GM20000 (cell line): ENCODE data around the gene MS4A18.
"Not testable (repeated sequence)": the region's sequence is repeated elsewhere in the genome, so short reads cannot be mapped to it uniquely, and the experiment has no call there.

Source experiments
- DNase-seq: peaks from one replicate; pipeline ENCODE4 v3.0.0; 2012; ENCODE audit warnings: low spot score
- CTCF ChIP-seq: IDR thresholded peaks from 2 replicates; pipeline ENCODE4 v1.5.1; 2012; ENCODE audit warnings: mild to moderate bottlenecking, control low read depth; ENCODE audit errors: extremely low read depth, missing control alignments

The MS4A18 gene

GRCh38 chr11:60724420-60724819, at the start of gene MS4A18:
Gene MS4A18 (plus strand): TSS chr11:60724720.
- no peak for DNase-seq
- no peak for TF ChIP-seq CTCF

- not testable (repeated sequence) for DNase-seq
Measured at GRCh38 chr11:60678231-60678630, 46.3 kb upstream of the MS4A18 start.

GRCh38 chr11:60679879-60680278, 44.6 kb upstream of the MS4A18 start:
- TF ChIP-seq CTCF: no peak
- no peak for DNase-seq

GRCh38 chr11:60680455-60681119, 43.9 kb upstream of the MS4A18 start:
- no peak for TF ChIP-seq CTCF
- DNase-seq: no peak

- not testable (repeated sequence) for DNase-seq
Measured at GRCh38 chr11:60684541-60684848, 40.0 kb upstream of the MS4A18 start.

- DNase-seq: no peak
- no peak for TF ChIP-seq CTCF
Measured at GRCh38 chr11:60691661-60692060, 32.9 kb upstream of the MS4A18 start.

GRCh38 chr11:60699284-60699691, 25.2 kb upstream of the MS4A18 start, which contains the start of gene MS4A8:
Gene MS4A8 (plus strand): TSS chr11:60699612. CDS start chr11:60700861, 1,249 bp downstream.
- DNase-seq: no peak
- TF ChIP-seq CTCF: no peak

- TF ChIP-seq CTCF: no peak
- no peak for DNase-seq
Measured at GRCh38 chr11:60699936-60700335, 24.6 kb upstream of the MS4A18 start.
